Measurements from ENCODE around the gene EIF4A2. TPM values are rescaled to one million over a fixed set of nuclear protein-coding genes. Genes with fewer than 3 reads are reported as not detected.
"Not testable (repeated sequence)": the region's sequence is repeated elsewhere in the genome, so short reads cannot be mapped to it uniquely, and the experiment has no call there.

EIF4A2 gene
- total and polyA plus RNA-seq, 11 donors = 255 to 496 (median 358) TPM

- peak within 1 kb of the TSS; percentile 69 to 98 (median 82) for H3K4me3 ChIP-seq
- peaks cover 0 to 24% (median 12%) of the 10 kb centered on the region in 12 donors for H3K4me1 ChIP-seq
- DNase-seq (peak; percentile 85 to 94 (median 89)), ATAC-seq (peak; percentile 90 to 97 (median 97))
- H3K27ac ChIP-seq = peak within 1 kb of the TSS; percentile 15 to 92 (median 84)
- intact Hi-C loops (cut with DNase I) = no loop called here
- peaks cover 0 to 21% (median 13%) of the 10 kb centered on the region in 9 donors for H3K36me3 ChIP-seq
- WGBS, 4 donors = 0 to 1% (median 0%) methylated on average over 42 to 70 of the region's 70 CpGs
- H3K9me3 ChIP-seq = no peaks in the 10 kb centered on the region
- TF ChIP-seq CTCF (IDR thresholded peaks at IDR 0.05) = peak in 1 of 12 donors; percentile 6
- TF ChIP-seq POLR2A (IDR thresholded peaks at IDR 0.05) = peak in 1 of 2 donors; percentile 56
- no peaks in the 10 kb centered on the region for H3K27me3 ChIP-seq
Measured at GRCh38 chr3:186806089-186807055, 23.0 kb downstream of the EIF4A2 start, which contains the start of gene RFC4. TSS of gene RFC4 (minus strand) at chr3:186806482. CDS start at chr3:186804713, 1,769 bp downstream.

- WGBS, 4 donors = 28 to 36% (median 35%) methylated on average over 5 of the region's 5 CpGs
- ATAC-seq (no peak), DNase-seq (no peak)
- Histone ChIP-seq H3K36me3 (peaks cover 0 to 19% (median 11%) of the 10 kb centered on the region in 9 donors), H3K27ac (peak overlapping the region in 3 of 12 donors; percentile 87 to 92 (median 92)), H3K27me3 (no peaks in the 10 kb centered on the region), H3K4me1 (peaks cover 0 to 24% (median 12%) of the 10 kb centered on the region in 12 donors), H3K4me3 (peak overlapping the region in 9 of 12 donors; percentile 69 to 98 (median 82)), H3K9me3 (no peaks in the 10 kb centered on the region)
- intact Hi-C loops (cut with DNase I) = no loop called here
- TF ChIP-seq POLR2A (IDR thresholded peaks at IDR 0.05) = no peak
Measured at GRCh38 chr3:186807231-186807630, 23.9 kb downstream of the EIF4A2 start.

GRCh38 chr3:186810336-186810996 lies 27.1 kb downstream of the EIF4A2 start:
- intact Hi-C loops (cut with DNase I) = no loop called here
- WGBS, 4 donors = 78 to 89% (median 85%) methylated on average over 5 of the region's 5 CpGs
- ATAC-seq (no peak), DNase-seq (no peak)
- Histone ChIP-seq H3K27ac (no peak overlapping the region), H3K27me3 (peaks cover 0 to 4% (median 0%) of the 10 kb centered on the region in 9 donors), H3K36me3 (no peaks in the 10 kb centered on the region), H3K4me1 (peaks cover 0 to 15% (median 10%) of the 10 kb centered on the region in 12 donors), H3K4me3 (no peak overlapping the region), H3K9me3 (no peaks in the 10 kb centered on the region)
- TF ChIP-seq POLR2A (IDR thresholded peaks at IDR 0.05) = no peak
- no peak for TF ChIP-seq CTCF (IDR thresholded peaks at IDR 0.05)

- intact Hi-C loops (cut with DNase I); H3K4me3 ChIP-seq; DNase-seq; H3K27ac ChIP-seq; H3K9me3 ChIP-seq; ATAC-seq; H3K27me3 ChIP-seq; H3K4me1 ChIP-seq; H3K36me3 ChIP-seq: not testable (repeated sequence)
- WGBS, 4 donors = 86 to 97% (median 94%) methylated on average over 5 to 21 of the region's 29 CpGs
Measured at GRCh38 chr3:186811313-186811712, 27.9 kb downstream of the EIF4A2 start.

- H3K9me3 ChIP-seq = no peaks in the 10 kb centered on the region
- TF ChIP-seq CTCF (IDR thresholded peaks at IDR 0.05) (no peak), POLR2A (IDR thresholded peaks at IDR 0.05) (no peak)
- no peak for ATAC-seq
- H3K36me3 ChIP-seq = no peaks in the 10 kb centered on the region
- no peaks in the 10 kb centered on the region for H3K4me1 ChIP-seq
- no peak for DNase-seq
- intact Hi-C loops (cut with DNase I) = no loop called here
- peaks cover 0 to 4% (median 0%) of the 10 kb centered on the region in 9 donors for H3K27me3 ChIP-seq
- no peak overlapping the region for H3K4me3 ChIP-seq
- H3K27ac ChIP-seq = no peak overlapping the region
- 66 to 77% (median 69%) methylated on average over 4 of the region's 4 CpGs for WGBS, 4 donors
Measured at GRCh38 chr3:186814100-186814499, 30.7 kb downstream of the EIF4A2 start.
